OCI-LY1 (cell line): ENCODE measurements around the gene ZBTB32.

Experiments
- EZH2 ChIP-seq: fragments of 200-600 bp; sonication (generic), shearing (Covaris generic); IDR thresholded peaks from 2 replicates; pipeline ENCODE4 v1.8.0; 2017; ENCODE audit warnings: borderline replicate concordance, mixed run types, mild to moderate bottlenecking, antibody characterized with exemption, low read length, moderate library complexity, mixed read lengths
- TF ChIP-seq, protein P1 (sequence below): fragments of 200-600 bp; sonication (generic), shearing (Covaris generic); IDR thresholded peaks from 2 replicates; pipeline ENCODE4 v1.5.1; 2017; ENCODE audit warnings: mild to moderate bottlenecking, antibody characterized with exemption, low read length, moderate library complexity, mixed read lengths

GRCh38 chr19:35755550-35756376 lies 51.4 kb downstream of the ZBTB32 start:
- TF ChIP-seq, protein P1, sequence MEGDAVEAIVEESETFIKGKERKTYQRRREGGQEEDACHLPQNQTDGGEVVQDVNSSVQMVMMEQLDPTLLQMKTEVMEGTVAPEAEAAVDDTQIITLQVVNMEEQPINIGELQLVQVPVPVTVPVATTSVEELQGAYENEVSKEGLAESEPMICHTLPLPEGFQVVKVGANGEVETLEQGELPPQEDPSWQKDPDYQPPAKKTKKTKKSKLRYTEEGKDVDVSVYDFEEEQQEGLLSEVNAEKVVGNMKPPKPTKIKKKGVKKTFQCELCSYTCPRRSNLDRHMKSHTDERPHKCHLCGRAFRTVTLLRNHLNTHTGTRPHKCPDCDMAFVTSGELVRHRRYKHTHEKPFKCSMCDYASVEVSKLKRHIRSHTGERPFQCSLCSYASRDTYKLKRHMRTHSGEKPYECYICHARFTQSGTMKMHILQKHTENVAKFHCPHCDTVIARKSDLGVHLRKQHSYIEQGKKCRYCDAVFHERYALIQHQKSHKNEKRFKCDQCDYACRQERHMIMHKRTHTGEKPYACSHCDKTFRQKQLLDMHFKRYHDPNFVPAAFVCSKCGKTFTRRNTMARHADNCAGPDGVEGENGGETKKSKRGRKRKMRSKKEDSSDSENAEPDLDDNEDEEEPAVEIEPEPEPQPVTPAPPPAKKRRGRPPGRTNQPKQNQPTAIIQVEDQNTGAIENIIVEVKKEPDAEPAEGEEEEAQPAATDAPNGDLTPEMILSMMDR, result no peak
- no peak for TF ChIP-seq EZH2
